Measurements from ENCODE around the gene KMT2A. TPM values are rescaled to one million over a fixed set of nuclear protein-coding genes. Genes with fewer than 3 reads are reported as not detected.

The KMT2A gene
- total and polyA plus RNA-seq, 10 of the 15 experiments (the other 5 are each of a cell fraction or from before 2014, with no cell fraction given) = 6.1 to 56.9 (median 25.4) TPM

- 0 out of 2 replicates have a peak, but pooled peaks cover 3% of the 10 kb centered on the region for H3K4me1 ChIP-seq (ENCODE audit: control insufficient read depth, insufficient read depth, low read length)
- ChIA-PET POLR2A (interaction anchor here (0.5 to 0.6 kb wide), 2 partner anchors 21 to 264 kb away, joined by 3 to 4 read pairs; no protein-coding TSS in a partner anchor), SMC1A (ENCODE audit: uncharacterized antibody, unreplicated experiment) (interaction anchor here (1.4 kb wide), 1 partner anchor 17 kb away, joined by 7 read pairs; no protein-coding TSS in a partner anchor), RAD21 (ENCODE audit: unreplicated experiment) (no interaction called here), CTCF (interaction anchor here (0.6 to 1.4 kb wide), 5 partner anchors 12 to 356 kb away, joined by 3 read pairs; no protein-coding TSS in a partner anchor)
- no peak overlapping the region for H3K4me3 ChIP-seq
- no peak for FAIRE-seq
- TF ChIP-seq YBX1 (IDR thresholded peaks at IDR 0.05) (no peak), CHD2 (IDR thresholded peaks at IDR 0.05; ENCODE audit: borderline replicate concordance, low read depth, low read length) (no peak), TCF12 (IDR thresholded peaks at IDR 0.05; ENCODE audit: low read depth, low read length) (no peak), CHD4 (IDR thresholded peaks at IDR 0.05) (no peak), E2F8 (IDR thresholded peaks at IDR 0.05; ENCODE audit: low read depth, partially characterized antibody) (no peak), ZBTB11 (CRISPR knock-in tag; IDR thresholded peaks at IDR 0.05) (no peak), POLR2A (IDR thresholded peaks at IDR 0.05; ENCODE audit: low read depth, low read length) (no peak), BCL11A (IDR thresholded peaks at IDR 0.05; ENCODE audit: low read depth, low read length) (no peak), ZZZ3 (IDR thresholded peaks at IDR 0.05; ENCODE audit: control insufficient read depth, insufficient read length, low read depth) (no peak)
- H3K9ac ChIP-seq (ENCODE audit: control insufficient read depth, insufficient read depth, low read length) = no peak overlapping the region
- no peak overlapping the region for H3K27ac ChIP-seq (ENCODE audit: control insufficient read depth, insufficient read depth)
- no peak for DNase-seq (ENCODE audit: low read depth, low spot score)
- no peaks in the 10 kb centered on the region for H3K79me2 ChIP-seq (ENCODE audit: control insufficient read depth, insufficient read depth, low read length)
- H3K36me3 ChIP-seq (ENCODE audit: control insufficient read depth in 2 of 2, insufficient read depth in 2 of 2, low read length in 1 of 2) = peaks cover 15 to 19% of the 10 kb centered on the region in 2 experiments
- in situ Hi-C loops (cut with MboI) = no loop called here
- BruUV-seq (replicated peaks) = no TSS peak
- ATAC-seq = no peak
- no peaks in the 10 kb centered on the region for H3K27me3 ChIP-seq (replicated peaks in 1 of 2; ENCODE audit: control insufficient read depth in 2 of 2, insufficient read depth in 2 of 2, low read length in 1 of 2)
- intact Hi-C loops (cut with micrococcal nuclease; ENCODE audit: unreplicated experiment) = no loop called here
- H3K9me3 ChIP-seq (replicated peaks; ENCODE audit: control insufficient read depth, insufficient read depth, low read length) = no peaks in the 10 kb centered on the region
- no peak overlapping the region for H3K4me2 ChIP-seq (ENCODE audit: control insufficient read depth, insufficient read depth)
- no peak overlapping the region for H2AFZ ChIP-seq (ENCODE audit: control insufficient read depth, low read depth, low read length)
- 100% methylated on average over 2 of the region's 2 CpGs for WGBS (ENCODE audit: insufficient coverage, insufficient replicate concordance, low lambda C conversion rate, missing lambda C conversion rate)
- H4K20me1 ChIP-seq (ENCODE audit: control insufficient read depth, insufficient read depth) = no peaks in the 10 kb centered on the region; the same call in 1 of the 2 replicates
Observed at GRCh38 chr11:118526688-118527087, 90.4 kb downstream of the KMT2A start.
